Measurements from ENCODE around the gene THSD4. TPM values are rescaled to one million over a fixed set of nuclear protein-coding genes. Genes with fewer than 3 reads are reported as not detected.

Gene THSD4
- total RNA-seq, 6 donors from 2014 or later: 16.8 to 39.7 (median 21.7) TPM

DNA sequence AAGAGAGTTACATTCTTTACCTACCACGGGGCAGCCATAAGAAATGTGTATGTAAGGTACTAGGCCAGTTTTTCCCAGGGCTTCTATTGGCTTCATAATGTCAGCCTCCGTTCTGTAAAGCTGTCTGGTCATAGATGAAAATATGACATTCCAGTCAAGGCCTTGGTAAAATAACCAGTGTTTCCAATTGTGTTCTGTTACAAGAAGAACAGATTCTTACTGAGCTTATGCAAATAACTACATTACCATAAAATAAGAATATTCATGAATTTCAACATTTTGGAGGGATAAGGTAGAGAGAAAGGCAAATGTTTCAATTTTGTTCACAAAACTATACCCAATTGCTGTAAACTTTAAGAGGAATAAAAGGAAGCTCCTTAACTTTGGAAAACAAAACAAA, 315.5 kb downstream of the THSD4 start:
- DNase-seq: no peak
- Histone ChIP-seq H3K36me3 (no peaks in the 10 kb centered on the region), H3K27me3 (no peaks in the 10 kb centered on the region), H3K9me3 (no peaks in the 10 kb centered on the region), H3K4me3 (no peak overlapping the region), H3K4me1 (no peaks in the 10 kb centered on the region), H3K27ac (no peak overlapping the region)
- no peak for ATAC-seq (ENCODE audit: low FRiP score in 2 of 2)
- TF ChIP-seq POLR2A (IDR thresholded peaks at IDR 0.05) (no peak), EP300 (IDR thresholded peaks at IDR 0.05) (no peak), POLR2AphosphoS5 (IDR thresholded peaks at IDR 0.05) (no peak)
- TF ChIP-seq, protein P1, sequence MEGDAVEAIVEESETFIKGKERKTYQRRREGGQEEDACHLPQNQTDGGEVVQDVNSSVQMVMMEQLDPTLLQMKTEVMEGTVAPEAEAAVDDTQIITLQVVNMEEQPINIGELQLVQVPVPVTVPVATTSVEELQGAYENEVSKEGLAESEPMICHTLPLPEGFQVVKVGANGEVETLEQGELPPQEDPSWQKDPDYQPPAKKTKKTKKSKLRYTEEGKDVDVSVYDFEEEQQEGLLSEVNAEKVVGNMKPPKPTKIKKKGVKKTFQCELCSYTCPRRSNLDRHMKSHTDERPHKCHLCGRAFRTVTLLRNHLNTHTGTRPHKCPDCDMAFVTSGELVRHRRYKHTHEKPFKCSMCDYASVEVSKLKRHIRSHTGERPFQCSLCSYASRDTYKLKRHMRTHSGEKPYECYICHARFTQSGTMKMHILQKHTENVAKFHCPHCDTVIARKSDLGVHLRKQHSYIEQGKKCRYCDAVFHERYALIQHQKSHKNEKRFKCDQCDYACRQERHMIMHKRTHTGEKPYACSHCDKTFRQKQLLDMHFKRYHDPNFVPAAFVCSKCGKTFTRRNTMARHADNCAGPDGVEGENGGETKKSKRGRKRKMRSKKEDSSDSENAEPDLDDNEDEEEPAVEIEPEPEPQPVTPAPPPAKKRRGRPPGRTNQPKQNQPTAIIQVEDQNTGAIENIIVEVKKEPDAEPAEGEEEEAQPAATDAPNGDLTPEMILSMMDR (IDR thresholded peaks at IDR 0.05): no peak
- 89 to 98% methylated on average over 2 of the region's 2 CpGs for WGBS, 2 donors

DNA sequence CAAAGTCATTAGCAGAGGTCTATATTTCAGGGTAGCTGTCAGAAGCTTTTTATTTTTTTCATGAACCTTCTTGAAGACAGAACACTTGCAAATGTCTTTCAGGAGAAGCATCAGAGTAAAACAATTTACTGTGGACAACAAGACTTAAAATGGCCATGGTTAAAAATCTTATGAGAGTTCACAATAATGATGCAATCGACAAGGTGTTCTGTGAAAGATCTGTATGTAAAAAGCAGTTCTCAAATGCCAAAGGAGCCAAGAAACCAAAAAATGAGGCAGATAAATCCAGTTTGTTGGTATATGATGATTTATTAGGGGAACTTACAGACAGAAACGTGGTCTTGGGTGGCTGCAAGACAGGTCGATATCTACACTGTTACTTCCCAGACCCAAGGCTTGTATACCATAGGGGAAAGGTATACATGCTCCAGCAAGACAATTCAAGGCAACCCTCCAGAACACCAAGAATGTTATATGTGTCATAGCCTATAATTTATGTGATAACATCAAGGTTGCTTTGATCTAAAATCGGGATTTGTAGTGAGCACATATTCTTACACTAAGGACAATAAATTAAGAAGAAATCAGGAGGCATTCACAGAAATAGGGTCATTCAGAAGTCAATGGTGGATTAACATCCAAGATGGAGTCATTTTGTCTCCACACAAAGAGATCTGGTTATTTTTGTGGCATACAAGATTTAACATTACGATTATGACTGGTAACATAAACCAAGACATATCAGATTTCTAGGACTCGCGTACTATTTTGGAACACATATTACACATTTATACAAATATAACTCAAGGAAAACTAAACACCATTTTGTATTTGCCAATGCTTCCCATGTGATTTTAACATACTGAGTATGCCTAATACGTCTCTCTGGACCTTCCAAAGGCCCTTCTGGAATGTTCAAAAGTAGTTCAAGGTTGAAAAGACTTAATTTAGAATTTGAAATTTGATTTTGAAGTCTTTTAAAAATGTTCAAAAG, 316.4 kb downstream of the THSD4 start:
- no peaks in the 10 kb centered on the region for H3K4me1 ChIP-seq
- no peak overlapping the region for H3K27ac ChIP-seq
- WGBS, 2 donors: 84 to 88% methylated on average over 8 of the region's 8 CpGs
- ATAC-seq (ENCODE audit: low FRiP score in 2 of 2) (no peak), DNase-seq (no peak)
- TF ChIP-seq POLR2AphosphoS5 (IDR thresholded peaks at IDR 0.05) (no peak), EP300 (IDR thresholded peaks at IDR 0.05) (no peak), POLR2A (IDR thresholded peaks at IDR 0.05) (no peak)
- TF ChIP-seq, protein P1 (IDR thresholded peaks at IDR 0.05): no peak
- no peaks in the 10 kb centered on the region for H3K36me3 ChIP-seq
- no peaks in the 10 kb centered on the region for H3K27me3 ChIP-seq
- no peak overlapping the region for H3K4me3 ChIP-seq
- no peaks in the 10 kb centered on the region for H3K9me3 ChIP-seq

DNA sequence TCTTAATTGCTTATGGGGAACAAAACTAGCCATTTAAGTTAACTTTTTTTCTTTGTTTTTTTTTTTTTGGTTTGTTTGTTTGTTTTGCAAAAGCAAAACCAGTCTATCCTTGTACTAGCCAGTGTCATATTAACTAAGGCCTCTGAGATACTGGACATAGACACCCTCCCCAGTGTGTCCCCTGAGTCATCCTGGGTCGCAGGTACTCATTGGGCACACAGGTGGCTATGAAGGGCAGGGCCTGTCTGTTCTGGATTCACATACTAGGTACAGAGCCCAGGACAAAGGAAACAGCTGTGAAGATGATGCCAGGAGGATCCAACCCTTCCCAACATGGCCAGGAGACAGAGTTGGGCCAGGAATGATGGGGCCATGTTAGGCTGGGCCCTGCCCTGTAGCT, 318.1 kb downstream of the THSD4 start:
- 88 to 100% methylated on average over 1 of the region's 1 CpG for WGBS, 2 donors
- no peak overlapping the region for H3K4me3 ChIP-seq
- H3K36me3 ChIP-seq: no peaks in the 10 kb centered on the region
- no peaks in the 10 kb centered on the region for H3K27me3 ChIP-seq
- ATAC-seq (ENCODE audit: low FRiP score in 2 of 2) (no peak), DNase-seq (no peak)
- H3K27ac ChIP-seq: no peak overlapping the region
- TF ChIP-seq EP300 (IDR thresholded peaks at IDR 0.05): no peak
- TF ChIP-seq, protein P1 (IDR thresholded peaks at IDR 0.05): no peak
- TF ChIP-seq POLR2A (IDR thresholded peaks at IDR 0.05): no peak
- TF ChIP-seq POLR2AphosphoS5 (IDR thresholded peaks at IDR 0.05): no peak
- H3K9me3 ChIP-seq: no peaks in the 10 kb centered on the region
- no peaks in the 10 kb centered on the region for H3K4me1 ChIP-seq

DNA sequence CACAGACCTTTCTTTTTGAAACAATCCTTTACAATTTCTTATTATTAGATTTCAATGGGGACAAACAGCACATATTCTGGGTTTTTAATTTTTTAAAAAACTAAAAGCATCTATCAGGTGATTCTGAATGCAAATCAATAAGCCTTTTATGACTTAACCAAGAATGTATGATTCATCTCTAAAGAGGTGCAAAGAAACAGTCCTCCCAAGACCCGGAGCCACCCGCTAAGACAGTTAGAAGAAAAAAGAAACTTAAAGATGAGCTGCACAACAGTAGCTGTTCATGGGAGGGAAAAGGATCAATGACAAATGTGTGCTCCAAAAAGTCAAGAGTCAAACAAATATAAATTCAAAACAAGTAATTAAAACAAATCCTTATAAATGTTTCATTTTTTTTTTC, 319.5 kb downstream of the THSD4 start:
- Histone ChIP-seq H3K36me3 (no peaks in the 10 kb centered on the region), H3K4me1 (no peaks in the 10 kb centered on the region), H3K9me3 (no peaks in the 10 kb centered on the region), H3K27me3 (no peaks in the 10 kb centered on the region), H3K4me3 (no peak overlapping the region), H3K27ac (no peak overlapping the region)
- no peak for ATAC-seq (ENCODE audit: low FRiP score in 2 of 2)
- TF ChIP-seq, protein P1 (IDR thresholded peaks at IDR 0.05): no peak
- TF ChIP-seq POLR2AphosphoS5 (IDR thresholded peaks at IDR 0.05) (no peak), EP300 (IDR thresholded peaks at IDR 0.05) (no peak), POLR2A (IDR thresholded peaks at IDR 0.05) (no peak)
- WGBS, 2 donors: 89 to 92% methylated on average over 2 of the region's 2 CpGs
- no peak for DNase-seq

All from upper lobe of left lung (tissue), 6 donors.